GM10847 (cell line): ENCODE results near the gene RADIL.

Experiments used
- POLR2A ChIP-seq: IDR thresholded peaks from 2 replicates; pipeline ENCODE4 v1.6.1; 2011; ENCODE audit not compliant: insufficient read length; ENCODE audit errors: extremely low read depth

RADIL gene

DNA sequence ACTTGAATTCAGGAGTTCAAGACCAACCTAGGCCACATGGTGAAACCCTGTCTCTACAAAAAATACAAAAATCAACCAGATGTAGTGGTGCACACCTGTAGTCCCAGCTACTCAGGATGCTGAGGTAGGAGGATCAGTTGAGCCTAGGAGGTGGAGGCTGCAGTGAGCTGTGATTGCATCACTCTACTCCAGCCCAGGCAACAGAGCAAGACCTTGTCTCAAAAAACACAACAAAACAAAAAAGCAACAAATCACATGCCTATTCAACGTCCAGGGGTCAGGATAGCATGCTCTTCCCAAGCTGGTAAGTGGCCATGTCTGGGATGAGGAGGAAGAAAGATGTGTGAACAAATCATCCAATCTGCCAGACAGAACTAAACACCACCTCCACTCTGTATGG lies 6.2 kb upstream of the RADIL start:
- no peak for TF ChIP-seq POLR2A

DNA sequence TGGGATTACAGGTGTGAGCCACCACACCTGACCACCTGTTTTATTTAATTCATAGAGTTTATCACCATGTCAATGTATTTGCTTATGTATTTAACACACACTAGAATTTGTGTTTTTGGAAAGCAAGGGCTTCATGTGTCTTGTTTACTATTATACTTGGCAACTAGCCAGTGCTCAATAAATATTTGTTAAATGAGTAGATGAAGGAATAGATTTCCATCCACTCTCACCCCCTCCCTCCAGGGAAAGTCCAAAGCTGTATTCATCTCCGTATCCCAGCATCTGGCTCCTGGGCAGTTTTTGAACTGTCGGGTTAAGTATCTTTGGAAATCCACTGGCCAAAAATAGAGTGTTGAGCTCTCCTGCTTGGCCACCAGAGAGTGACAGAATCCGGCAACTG lies 4.6 kb upstream of the RADIL start:
- TF ChIP-seq POLR2A, result no peak

DNA sequence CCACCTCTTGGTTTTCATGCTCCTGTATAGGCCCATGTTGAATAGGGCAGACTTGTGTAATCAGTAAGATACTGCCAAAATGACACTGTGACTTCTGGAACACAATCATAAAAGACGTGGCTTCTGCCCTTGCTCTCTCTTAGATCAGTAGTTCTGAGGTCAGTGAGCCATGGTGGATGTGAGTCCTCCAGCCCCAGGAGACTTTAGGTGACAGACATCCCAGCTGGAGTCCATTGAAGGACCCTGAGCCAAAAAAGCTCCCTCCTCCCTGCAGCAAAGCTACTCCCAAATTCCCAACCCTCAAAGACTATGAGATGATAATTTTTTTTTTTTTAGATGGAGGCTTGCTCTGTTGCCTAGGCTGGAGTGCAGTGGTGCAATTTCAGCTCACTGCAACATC lies 3.2 kb upstream of the RADIL start:
- TF ChIP-seq POLR2A, result no peak

DNA sequence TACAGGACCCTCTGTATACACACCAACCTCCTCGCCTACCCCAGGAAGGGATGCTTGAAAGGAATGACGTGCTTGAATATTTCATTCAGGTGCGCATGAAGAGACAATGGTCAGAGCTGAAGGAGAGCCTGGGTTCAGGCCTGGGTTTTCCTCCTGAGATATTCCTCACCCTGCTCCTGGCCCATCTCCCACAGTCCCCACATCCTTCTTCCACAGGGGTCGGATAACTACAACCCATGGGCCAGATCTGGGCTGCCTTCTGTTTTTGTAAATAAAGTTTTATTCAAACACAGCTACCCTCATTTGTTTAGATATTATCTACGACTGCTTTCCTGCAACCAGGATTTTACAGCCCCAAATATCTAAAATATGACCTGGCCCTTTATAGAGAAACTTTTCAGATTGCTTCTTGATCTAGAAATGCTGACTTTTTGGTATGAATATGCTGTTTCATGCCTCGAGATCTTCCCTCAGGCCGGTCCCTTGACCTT lies 1.8 kb upstream of the RADIL start:
- no peak for TF ChIP-seq POLR2A

DNA sequence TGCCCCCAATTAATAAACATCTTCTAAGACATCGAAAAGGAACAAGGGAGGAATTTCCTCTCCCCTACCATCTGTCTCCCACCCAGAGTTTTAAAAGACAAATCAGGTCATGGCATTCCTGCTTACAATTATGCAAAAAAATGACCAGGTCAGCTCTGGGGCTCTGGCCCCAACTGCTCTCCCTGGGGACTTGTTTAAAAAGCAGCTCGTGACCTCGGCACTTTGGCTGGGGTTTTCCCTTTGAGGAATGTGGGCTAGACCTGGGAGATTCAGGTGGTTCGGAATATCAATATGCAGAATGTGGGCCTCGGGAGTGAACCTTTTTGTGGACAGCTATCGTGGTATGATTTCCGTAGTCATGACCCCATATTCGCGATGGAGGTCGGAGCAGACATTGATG lies 648 bp upstream of the RADIL start:
- TF ChIP-seq POLR2A, result no peak

DNA sequence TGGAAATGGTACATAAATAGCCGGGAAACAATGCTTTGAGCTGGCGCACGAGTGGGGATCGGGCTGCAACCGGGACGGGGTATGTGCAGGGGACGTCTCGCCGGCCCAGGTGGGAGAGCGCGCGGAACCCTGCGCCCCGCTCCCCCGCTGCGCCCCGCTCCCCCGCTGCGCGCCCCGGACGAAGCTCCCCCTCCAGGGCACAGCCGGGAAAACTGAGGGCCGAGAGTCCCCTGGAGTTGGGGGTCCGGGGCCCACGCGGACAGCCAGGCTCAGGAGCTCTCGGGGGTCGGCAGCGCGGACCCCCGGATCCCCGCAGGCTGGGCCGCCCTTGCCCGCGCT lies 514 bp downstream of the RADIL start:
- no peak for TF ChIP-seq POLR2A

DNA sequence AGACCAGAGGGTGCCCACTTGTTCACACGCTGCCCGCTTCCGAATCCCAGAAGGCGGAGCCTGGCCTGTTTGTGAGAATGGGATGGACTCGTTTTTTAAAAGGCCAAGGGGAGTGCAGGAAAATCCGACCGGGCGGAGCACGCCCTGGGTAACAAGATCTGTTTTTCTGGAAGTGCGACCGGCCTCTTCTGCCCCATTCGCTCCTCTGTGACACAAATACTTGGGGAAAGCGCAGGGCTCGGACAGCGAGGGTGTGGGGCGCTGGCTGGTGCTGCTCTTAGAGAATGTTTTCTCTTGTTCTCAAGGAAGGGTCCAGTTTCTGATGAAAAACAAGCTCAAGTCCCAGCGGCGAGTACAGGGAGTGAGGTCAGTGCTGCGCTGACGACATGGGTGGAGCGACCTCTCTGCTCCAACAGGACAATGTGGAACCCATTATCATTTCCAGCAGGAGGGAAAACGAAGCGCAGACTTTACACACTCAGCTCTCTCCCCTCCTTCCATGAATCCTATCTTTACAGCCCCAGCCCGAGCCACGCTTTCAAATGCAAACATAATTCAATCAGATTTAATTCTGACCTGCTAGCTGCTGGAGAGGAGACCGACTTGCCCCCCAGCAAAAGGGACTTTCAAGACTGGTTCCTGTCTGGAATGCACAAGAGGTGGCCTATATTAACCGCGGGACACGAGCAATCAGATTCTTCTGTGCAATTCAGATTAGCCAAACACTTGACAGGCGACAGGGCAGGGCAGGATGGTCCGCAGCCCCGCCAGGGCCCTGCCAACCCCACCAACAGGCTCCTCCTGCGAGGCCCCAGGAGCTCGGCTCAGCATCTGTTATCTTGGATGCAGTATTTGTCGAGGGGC lies 1.1 kb downstream of the RADIL start:
- no peak for TF ChIP-seq POLR2A

DNA sequence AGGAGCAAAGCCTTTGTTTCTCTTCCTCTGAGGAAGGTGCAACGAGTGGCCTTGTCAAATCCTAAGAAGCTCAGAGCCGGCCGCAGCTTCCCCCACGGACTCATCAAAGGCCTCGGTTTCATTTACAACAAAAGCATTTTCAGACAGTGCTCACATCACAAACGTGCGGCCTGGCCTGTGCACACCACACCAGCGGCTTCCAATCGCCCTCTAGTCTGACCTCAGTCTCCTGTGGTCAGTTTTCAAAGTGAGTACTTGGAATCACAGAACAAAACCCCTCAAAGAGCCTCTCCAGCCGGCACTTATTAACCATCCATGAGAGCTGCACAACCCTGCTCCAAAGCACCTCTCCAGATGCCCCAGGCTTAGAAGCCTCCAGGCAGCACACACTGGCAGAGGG lies 3.3 kb downstream of the RADIL start:
- TF ChIP-seq POLR2A, result no peak

DNA sequence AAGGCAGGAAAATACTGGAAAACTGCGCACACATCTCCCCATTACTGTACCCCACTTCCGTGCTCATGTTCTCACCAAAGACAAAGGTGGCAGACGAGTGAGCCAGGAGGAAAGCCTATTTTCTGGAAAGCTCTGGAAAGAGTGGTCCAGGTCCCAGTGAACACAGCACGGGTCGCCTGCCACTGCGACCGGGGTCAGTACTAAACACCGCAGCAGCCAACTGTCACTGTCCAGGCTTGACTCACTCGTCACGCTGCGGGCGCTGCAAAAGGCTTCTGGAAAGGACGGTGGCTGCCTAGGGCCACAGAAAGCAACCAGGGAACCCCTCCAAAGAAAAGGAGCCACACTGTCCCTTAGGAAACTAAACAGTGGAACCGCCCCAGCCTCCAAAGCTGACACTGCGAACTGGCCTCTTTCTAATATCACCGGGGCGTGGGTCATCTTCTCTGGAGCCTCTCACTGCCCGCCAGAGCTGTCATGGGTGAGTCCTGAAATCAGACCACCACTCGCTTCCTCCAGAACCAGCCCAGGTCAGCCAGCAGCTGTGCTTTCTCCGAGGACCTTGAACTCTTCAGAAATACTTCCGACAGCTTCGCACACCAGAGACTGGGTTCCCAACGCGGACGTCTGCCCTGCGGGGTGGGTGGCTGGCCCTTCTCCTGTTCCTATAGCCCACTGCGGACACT lies 4.0 kb downstream of the RADIL start:
- no peak for TF ChIP-seq POLR2A

DNA sequence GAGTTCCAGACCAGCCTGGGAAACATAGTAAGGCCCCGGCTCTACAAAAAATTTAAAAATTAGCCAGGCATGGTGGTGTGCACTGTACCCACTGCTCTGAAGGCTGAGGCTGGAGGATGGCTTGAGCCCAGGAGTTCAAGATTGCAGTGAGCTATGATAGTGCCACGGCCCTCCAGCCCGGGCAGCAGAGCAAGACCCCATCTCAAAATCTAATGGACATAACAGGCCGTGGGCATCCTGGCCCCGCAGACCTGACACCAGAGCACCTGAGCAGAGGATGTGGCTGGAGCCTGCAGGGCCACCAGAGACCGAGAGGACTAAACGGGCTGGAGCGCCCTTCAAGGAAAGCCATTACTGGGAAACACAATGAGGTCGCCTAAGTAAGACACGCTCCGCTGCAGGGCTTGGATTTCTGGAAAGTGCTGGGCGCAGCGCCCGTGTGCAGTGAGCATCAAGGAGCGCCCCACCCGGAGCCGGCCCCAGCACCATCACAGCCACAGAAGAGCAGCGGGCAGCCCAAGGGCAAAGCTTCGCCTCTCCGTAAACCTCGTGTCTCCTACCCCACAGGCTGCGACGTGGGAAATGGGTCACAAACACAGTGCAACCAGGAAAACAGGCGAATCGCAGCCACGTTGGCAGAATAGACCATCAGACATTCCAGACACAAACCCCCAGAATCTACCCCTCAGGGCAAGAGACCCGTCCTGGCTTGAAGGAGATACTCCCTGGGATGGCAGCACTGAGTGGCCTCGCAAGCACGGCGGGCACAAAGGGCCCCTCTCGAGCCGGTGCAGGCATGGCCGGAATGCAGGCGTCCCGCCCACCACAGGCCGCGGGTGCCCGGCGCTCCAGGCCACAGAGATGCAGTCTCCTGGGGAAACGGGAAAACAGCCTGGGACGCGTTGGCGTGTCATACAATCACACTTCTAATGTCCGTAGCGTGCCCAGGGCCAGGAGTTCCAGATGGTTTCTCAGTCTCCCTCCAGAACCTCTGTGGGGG lies 4.9 kb downstream of the RADIL start:
- TF ChIP-seq POLR2A, result no peak

DNA sequence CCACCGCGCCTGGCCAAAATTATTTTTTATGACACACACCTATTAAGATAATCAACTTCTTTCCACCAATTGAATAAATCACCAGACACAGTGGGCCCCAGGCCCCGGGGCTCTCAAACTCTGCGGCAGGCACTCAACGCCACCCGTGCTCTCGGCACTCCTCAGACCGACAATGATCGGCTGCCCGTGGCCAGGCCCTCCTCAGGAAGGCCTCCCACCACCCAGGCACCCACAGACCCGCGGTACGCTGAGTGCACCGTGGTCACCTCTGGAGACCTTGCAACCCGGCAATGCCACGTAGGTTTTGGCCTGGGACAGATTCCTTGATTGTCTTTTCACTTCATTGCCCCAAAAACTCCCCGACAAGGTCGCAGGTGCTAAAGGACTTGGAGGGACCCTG lies 6.9 kb downstream of the RADIL start:
- no peak for TF ChIP-seq POLR2A

DNA sequence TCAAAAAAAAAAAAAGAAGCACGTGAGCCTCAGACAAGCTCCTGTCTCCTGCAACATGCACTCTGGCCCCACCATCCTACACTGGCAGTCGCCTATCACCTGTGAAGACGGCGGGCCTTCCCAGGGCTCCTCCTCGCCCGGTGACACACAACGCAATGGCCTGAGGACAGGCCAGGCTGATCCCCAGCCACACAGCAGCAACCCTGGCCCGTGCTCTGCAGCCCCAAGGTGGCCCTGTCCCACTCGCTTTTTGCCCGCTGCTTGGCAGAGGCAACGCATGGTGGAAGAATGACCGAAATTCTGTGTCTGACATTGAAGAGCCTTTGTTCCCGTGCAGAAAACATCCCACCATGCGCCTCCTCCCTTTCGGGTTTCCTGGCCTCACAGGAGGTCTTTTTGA lies 8.1 kb downstream of the RADIL start:
- TF ChIP-seq POLR2A, result no peak

DNA sequence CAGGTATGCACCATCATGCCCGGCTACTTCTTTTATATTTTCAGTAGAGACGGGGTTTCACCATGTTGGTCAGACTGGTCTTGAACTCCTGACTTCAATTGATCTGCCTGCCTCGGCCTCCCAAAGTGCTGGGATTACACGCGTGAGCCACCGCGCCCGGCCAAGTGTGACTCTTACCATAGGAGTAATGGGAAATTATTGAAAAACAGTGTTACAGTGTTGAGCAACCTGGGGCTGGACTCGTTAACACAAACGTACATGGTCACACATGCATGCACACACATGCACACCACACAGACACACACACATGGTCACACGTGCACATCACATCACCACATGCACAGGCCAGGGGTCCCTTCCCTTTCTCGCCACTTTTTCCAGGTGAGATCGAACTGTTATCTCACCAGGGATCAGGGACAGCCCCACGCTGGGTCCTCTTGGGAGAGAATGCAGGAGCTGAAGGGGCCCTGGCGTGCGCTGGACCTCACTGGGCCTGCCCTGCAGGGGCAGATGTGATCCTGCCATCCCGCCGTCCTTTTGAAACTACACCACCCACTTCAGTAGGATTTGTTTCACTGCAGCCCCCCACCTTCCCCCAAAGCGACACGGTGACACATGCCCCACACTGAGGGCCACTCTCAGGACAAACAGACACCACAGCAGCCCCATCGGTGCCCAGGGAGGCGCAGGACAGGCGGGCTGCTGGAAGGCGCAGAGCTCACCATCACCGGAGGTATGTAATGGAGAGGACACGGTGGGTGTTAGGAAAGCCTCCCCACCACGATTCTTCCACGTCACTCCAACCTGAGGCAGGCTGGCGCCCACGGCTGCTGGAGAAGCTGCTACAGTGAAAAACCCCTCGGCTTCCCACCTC lies 10.2 kb downstream of the RADIL start:
- no peak for TF ChIP-seq POLR2A

DNA sequence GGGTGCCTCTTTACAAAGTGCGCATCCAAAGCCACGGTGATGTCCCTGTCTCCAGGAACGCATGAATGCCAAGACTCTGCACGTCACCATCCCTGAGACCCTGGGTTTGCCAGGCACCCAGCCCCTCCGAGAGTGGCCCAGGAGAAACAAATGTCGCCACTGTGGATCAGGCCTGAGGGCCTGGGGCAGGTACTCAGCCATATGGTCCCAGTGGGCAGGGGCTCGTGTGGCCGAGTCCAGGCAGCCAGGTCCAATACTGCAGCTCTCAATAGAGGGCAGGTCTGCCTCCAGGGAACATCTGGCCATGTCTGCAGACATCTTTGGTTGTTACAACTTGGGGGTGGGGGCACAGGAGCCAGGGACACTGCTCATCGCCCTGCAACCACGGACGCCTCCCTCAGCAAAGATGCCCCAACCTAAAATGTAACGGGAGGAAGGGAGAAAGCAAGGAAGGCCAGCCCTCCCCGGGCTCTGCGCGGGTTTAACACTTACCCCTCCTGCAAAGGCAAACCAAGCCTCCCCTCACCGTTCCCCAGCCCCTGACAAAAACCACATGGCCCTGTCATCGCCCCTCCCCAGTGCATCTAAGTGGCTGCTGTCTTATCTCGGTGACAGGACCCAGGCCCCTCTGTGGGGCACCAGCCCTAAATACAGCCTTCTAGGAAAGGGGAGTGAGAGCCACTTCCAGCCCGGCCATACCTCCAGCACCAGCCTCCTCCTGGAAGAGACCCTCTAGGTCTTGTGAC lies 11.4 kb downstream of the RADIL start:
- no peak for TF ChIP-seq POLR2A
